Prostate gland (tissue), 2 donors: ENCODE results near the gene RIBC1. TPM values are rescaled to one million over a fixed set of nuclear protein-coding genes. Genes with fewer than 3 reads are reported as not detected.

Experiments
- DNase-seq: peaks from one replicate; pipeline ENCODE4 v3.0.0-alpha.2; 2019; ENCODE audit warnings: low spot score
- H3K27ac ChIP-seq, 2 donors: fragments of 200-600 bp; sonication (generic); 2 replicates each; pipeline ENCODE4 v1.5.1; 2017 to 2019
- H3K27me3 ChIP-seq: fragments of 200-600 bp; sonication (generic); replicated peaks from 2 replicates; pipeline ENCODE4 v1.5.1; 2019; ENCODE audit not compliant: insufficient read depth
- H3K36me3 ChIP-seq, 2 donors: fragments of 200-600 bp; sonication (generic); 1 replicate in 1 of 2; 2 replicates in 1 of 2; pipeline versions ENCODE4 v1.5.1 to v1.8.1; 2017 to 2019
- H3K4me1 ChIP-seq: fragments of 200-600 bp; sonication (generic); replicated peaks from 2 replicates; pipeline ENCODE4 v1.5.1; 2019
- H3K4me3 ChIP-seq, 2 donors: fragments of 200-600 bp; sonication (generic); 2 replicates each; pipeline ENCODE4 v1.5.1; 2017 to 2019
- H3K9me3 ChIP-seq: fragments of 200-600 bp; sonication (generic); 2 replicates; pipeline ENCODE4 v1.5.1; 2017
- POLR2A ChIP-seq: fragments of 450-650 bp; IDR thresholded peaks from one replicate; pipeline ENCODE4 v1.6.1; 2016; ENCODE audit warnings: antibody characterized with exemption, mild to moderate bottlenecking
- POLR2AphosphoS5 ChIP-seq: sonication (generic); formaldehyde crosslinking; IDR thresholded peaks from one replicate; pipeline ENCODE4 v1.6.1; 2017; ENCODE audit warnings: antibody characterized with exemption
- WGBS: methylation state at CpG from one replicate; pipeline ENCODE4 v1.1.5; 2018; 5-methylcytosine and 5-hydroxymethylcytosine counted together
- intact Hi-C: fragments of 100-400 bp; cut with DNase I; formaldehyde crosslinking; loops from one replicate; pipeline ENCODE4 v1.14.2; 2022
- total RNA-seq, 2 donors: library from RNA; depleted of rRNA; stranded (reverse); fragments of >200 nt; gene quantifications; one replicate each; pipeline ENCODE4 v1.1.0, GENCODE V29; 2016
- TF ChIP-seq, protein P1 (sequence below), 4 experiments: fragments of 200-600 bp in 2 of 4; fragments of 450-650 bp in 2 of 4; sonication (generic) in 2 of 4; IDR thresholded peaks; 1 replicate in 3 of 4; 2 replicates in 1 of 4; pipeline ENCODE4 v1.5.1; 2016 to 2019; ENCODE audit warnings: antibody characterized with exemption in 4 of 4, mild to moderate bottlenecking in 2 of 4, moderate library complexity in 2 of 4

The RIBC1 gene
- total RNA-seq, 2 donors from 2014 or later: 3.0 to 5.4 TPM

DNA sequence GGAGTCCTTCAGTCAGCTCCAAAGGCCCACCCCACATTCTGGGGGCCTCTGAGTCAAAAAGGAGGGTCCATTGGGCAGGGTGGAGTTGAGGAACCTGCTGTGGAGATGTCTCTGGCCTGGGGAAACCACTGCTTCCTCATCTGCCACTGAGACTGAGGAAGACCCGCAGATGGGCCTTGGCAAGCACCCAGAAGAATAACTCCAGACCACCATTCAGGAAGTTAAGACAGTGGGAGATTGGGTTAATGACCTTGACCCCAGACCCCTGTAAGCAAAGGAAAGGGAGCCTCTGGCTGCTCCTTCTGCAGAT is 19.6 kb downstream of the RIBC1 start:
- DNase-seq: no peak
- H3K27ac ChIP-seq: no peak overlapping the region
- no peak overlapping the region for H3K4me3 ChIP-seq
- H3K27me3 ChIP-seq: no peaks in the 10 kb centered on the region
- no peak for TF ChIP-seq POLR2AphosphoS5
- TF ChIP-seq, protein P1, sequence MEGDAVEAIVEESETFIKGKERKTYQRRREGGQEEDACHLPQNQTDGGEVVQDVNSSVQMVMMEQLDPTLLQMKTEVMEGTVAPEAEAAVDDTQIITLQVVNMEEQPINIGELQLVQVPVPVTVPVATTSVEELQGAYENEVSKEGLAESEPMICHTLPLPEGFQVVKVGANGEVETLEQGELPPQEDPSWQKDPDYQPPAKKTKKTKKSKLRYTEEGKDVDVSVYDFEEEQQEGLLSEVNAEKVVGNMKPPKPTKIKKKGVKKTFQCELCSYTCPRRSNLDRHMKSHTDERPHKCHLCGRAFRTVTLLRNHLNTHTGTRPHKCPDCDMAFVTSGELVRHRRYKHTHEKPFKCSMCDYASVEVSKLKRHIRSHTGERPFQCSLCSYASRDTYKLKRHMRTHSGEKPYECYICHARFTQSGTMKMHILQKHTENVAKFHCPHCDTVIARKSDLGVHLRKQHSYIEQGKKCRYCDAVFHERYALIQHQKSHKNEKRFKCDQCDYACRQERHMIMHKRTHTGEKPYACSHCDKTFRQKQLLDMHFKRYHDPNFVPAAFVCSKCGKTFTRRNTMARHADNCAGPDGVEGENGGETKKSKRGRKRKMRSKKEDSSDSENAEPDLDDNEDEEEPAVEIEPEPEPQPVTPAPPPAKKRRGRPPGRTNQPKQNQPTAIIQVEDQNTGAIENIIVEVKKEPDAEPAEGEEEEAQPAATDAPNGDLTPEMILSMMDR (IDR thresholded peaks at IDR 0.05): no peak
- TF ChIP-seq POLR2A: no peak
- WGBS: 67% methylated on average over 1 of the region's 1 CpG
- H3K36me3 ChIP-seq: no peaks in the 10 kb centered on the region
- intact Hi-C loops: no loop called here
- H3K4me1 ChIP-seq: no peaks in the 10 kb centered on the region
- H3K9me3 ChIP-seq: no peaks in the 10 kb centered on the region

DNA sequence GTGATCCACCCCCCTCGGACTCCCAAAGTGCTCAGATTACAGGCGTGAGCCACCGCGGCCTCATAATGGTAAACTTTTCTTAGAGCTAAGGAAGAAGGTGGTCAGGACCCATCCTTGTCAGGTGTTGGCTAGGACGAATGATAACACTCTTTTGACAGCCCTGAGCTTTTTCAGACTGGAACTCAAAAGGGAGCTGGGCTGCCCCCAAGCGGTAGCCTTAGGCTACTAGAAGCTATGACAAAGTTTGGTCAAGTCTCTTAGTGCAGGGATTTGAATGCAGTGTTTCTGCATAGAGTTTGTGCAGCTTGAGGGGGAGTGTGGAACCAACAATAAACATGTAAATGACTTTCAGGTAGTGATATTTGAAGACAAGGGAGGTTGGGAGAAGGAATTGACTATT is 23.3 kb downstream of the RIBC1 start:
- intact Hi-C loops: no loop called here
- WGBS: 18% methylated on average over 6 of the region's 6 CpGs
- DNase-seq: no peak
- Histone ChIP-seq H3K4me3 (no peak overlapping the region), H3K27ac (no peak overlapping the region), H3K9me3 (no peaks in the 10 kb centered on the region), H3K36me3 (no peaks in the 10 kb centered on the region), H3K27me3 (no peaks in the 10 kb centered on the region), H3K4me1 (no peaks in the 10 kb centered on the region)
- TF ChIP-seq POLR2A: no peak
- TF ChIP-seq, protein P1 (IDR thresholded peaks at IDR 0.05): peak in 2 of 4 experiments; percentile 20 to 43

DNA sequence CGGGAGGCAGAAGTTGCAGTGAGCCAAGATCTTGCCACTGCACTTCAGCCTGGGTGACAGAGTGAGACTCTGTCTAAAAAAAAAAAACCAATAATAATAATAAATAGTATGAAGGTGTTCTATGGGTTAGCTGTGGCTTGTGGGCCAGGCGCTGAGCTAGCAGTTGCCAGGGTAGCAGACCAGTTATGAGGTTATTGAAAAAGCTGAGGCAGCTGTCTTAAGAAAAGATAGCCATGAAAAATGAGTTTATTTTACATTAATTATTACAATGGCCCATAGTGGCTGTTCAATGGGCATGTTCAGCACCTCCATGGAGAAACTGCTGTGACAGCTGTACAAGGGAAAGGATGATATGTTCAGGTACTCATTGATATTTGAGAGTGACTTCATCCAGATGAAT is 24.8 kb downstream of the RIBC1 start:
- Histone ChIP-seq H3K9me3 (no peaks in the 10 kb centered on the region), H3K27ac (no peak overlapping the region), H3K4me1 (no peaks in the 10 kb centered on the region), H3K4me3 (no peak overlapping the region), H3K36me3 (no peaks in the 10 kb centered on the region), H3K27me3 (no peaks in the 10 kb centered on the region)
- 100% methylated on average over 2 of the region's 2 CpGs for WGBS
- intact Hi-C loops: no loop called here
- TF ChIP-seq, protein P1 (IDR thresholded peaks at IDR 0.05): no peak
- TF ChIP-seq POLR2A: no peak
- TF ChIP-seq POLR2AphosphoS5: no peak
- no peak for DNase-seq

DNA sequence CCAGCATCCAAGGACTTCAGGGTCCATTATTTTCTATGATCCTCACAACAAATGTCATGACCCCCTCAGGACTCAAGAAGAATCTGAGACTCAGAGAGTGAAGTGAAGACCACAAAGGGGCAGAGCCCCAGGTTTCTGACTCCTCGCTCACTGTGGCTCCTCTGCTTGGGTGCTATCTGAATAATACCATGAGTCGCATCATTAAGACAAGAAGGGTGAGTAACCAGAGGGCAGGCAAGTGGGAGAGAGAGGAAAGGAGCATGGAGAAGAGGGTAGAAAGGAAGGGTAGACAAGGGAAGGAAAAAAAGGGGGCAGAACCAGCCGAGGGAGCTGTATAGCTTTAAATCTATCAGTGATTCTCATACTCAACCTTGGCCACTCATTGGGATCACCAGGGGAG is 27.0 kb downstream of the RIBC1 start:
- Histone ChIP-seq H3K4me1 (no peaks in the 10 kb centered on the region), H3K36me3 (no peaks in the 10 kb centered on the region), H3K27ac (no peak overlapping the region), H3K9me3 (no peaks in the 10 kb centered on the region), H3K4me3 (no peak overlapping the region), H3K27me3 (no peaks in the 10 kb centered on the region)
- no peak for DNase-seq
- TF ChIP-seq POLR2AphosphoS5 (no peak), POLR2A (no peak)
- TF ChIP-seq, protein P1 (IDR thresholded peaks at IDR 0.05): no peak
- intact Hi-C loops: no loop called here
- WGBS: 82% methylated on average over 3 of the region's 3 CpGs

DNA sequence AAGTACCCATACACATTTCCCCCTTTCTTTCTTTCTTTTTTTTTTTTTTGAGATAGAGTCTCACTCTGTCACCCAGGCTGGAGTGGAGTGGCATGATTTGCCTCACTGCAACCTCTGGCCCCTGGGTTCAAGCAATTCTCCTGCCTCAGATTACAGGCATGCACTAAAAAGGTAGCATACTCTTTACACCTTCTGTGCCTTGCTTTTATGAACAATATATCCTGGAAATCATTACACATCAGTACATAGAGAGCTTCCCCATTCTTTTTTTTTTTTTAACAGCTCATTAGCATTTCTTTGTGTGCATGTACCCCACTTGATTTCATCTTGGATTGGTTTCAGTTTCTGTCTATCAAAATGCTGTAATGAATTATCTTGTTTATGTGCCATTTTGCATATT is 30.1 kb downstream of the RIBC1 start:
- no peaks in the 10 kb centered on the region for H3K27me3 ChIP-seq
- no peaks in the 10 kb centered on the region for H3K4me1 ChIP-seq
- no peak overlapping the region for H3K4me3 ChIP-seq
- H3K9me3 ChIP-seq: no peaks in the 10 kb centered on the region
- no peaks in the 10 kb centered on the region for H3K36me3 ChIP-seq
- no peak for DNase-seq
- TF ChIP-seq POLR2A: no peak
- TF ChIP-seq, protein P1 (IDR thresholded peaks at IDR 0.05): no peak
- no peak for TF ChIP-seq POLR2AphosphoS5
- H3K27ac ChIP-seq: no peak overlapping the region
- intact Hi-C loops: no loop called here
